ENCODE results near the gene ATN1. TPM values are rescaled to one million over a fixed set of nuclear protein-coding genes. Genes with fewer than 3 reads are reported as not detected.
A peak's percentile ranks its signal among the peaks of the same experiment; 100 is the strongest.

Gene ATN1
- total RNA-seq, 6 experiments from 2014 or later, result 9.2 to 24.1 (median 16.8) TPM

GRCh38 chr12:6953442-6954315, 25.9 kb downstream of the ATN1 start:
- TF ChIP-seq CTCF (IDR thresholded peaks at IDR 0.05) (no peak), POLR2A (IDR thresholded peaks at IDR 0.05) (peak; percentile 57)
- intact Hi-C loops (cut with DNase I), result loop anchor here in 1 of 2 donors (10.0 kb wide), 1 partner anchor 141 kb away; the partner anchor contains the start of gene C1R
- H3K36me3 ChIP-seq, result no peaks in the 10 kb centered on the region
- H3K27ac ChIP-seq, result peak overlapping the region; percentile 15 to 80 (median 77)
- H3K4me1 ChIP-seq, result no peaks in the 10 kb centered on the region
- 52% methylated on average over 12 of the region's 24 CpGs for WGBS (ENCODE audit: insufficient coverage, low coverage, low lambda C conversion rate, missing lambda C conversion rate)
- peak; percentile 61 to 77 (median 63) for DNase-seq
- no peaks in the 10 kb centered on the region for H3K27me3 ChIP-seq
- ATAC-seq, result peak; percentile 36 to 67 (median 46)
- no peaks in the 10 kb centered on the region for H3K9me3 ChIP-seq
- peak overlapping the region; percentile 27 to 48 (median 31) for H3K4me3 ChIP-seq

GRCh38 chr12:6954316-6955107, 26.8 kb downstream of the ATN1 start:
- no peaks in the 10 kb centered on the region for H3K36me3 ChIP-seq
- peak overlapping the region in 2 of 3 donors; percentile 12 to 77 for H3K27ac ChIP-seq
- no peak overlapping the region for H3K4me3 ChIP-seq
- no peaks in the 10 kb centered on the region for H3K4me1 ChIP-seq
- H3K27me3 ChIP-seq, result no peaks in the 10 kb centered on the region
- DNase-seq (peak in 1 of 3 donors; percentile 51), ATAC-seq (no peak)
- TF ChIP-seq POLR2A (IDR thresholded peaks at IDR 0.05), result no peak
- no peaks in the 10 kb centered on the region for H3K9me3 ChIP-seq
- intact Hi-C loops (cut with DNase I), result loop anchor here in 1 of 2 donors (10.0 kb wide), 1 partner anchor 140 kb away; the partner anchor contains the start of gene C1R
- 81% methylated on average over 9 of the region's 21 CpGs for WGBS (ENCODE audit: insufficient coverage, low coverage, low lambda C conversion rate, missing lambda C conversion rate)

GRCh38 chr12:6955108-6956020, 27.6 kb downstream of the ATN1 start:
- intact Hi-C loops (cut with DNase I), result loop anchor here in 1 of 2 donors (10.0 kb wide), 1 partner anchor 139 kb away; the partner anchor contains the start of gene C1R
- TF ChIP-seq POLR2A (IDR thresholded peaks at IDR 0.05) (no peak), CTCF (IDR thresholded peaks at IDR 0.05) (no peak)
- Histone ChIP-seq H3K9me3 (no peaks in the 10 kb centered on the region), H3K27ac (no peak overlapping the region), H3K36me3 (no peaks in the 10 kb centered on the region), H3K4me1 (no peaks in the 10 kb centered on the region), H3K27me3 (no peaks in the 10 kb centered on the region), H3K4me3 (no peak overlapping the region)
- WGBS (ENCODE audit: insufficient coverage, low coverage, low lambda C conversion rate, missing lambda C conversion rate), result 65% methylated on average over 4 of the region's 22 CpGs
- no peak for ATAC-seq
- peak in 1 of 3 donors; percentile 34 for DNase-seq

- Histone ChIP-seq H3K9me3 (no peaks in the 10 kb centered on the region), H3K27ac (no peak overlapping the region), H3K4me1 (no peaks in the 10 kb centered on the region), H3K27me3 (no peaks in the 10 kb centered on the region), H3K36me3 (no peaks in the 10 kb centered on the region), H3K4me3 (no peak overlapping the region)
- DNase-seq (peak in 1 of 3 donors; percentile 50), ATAC-seq (no peak)
- 80% methylated on average over 10 of the region's 28 CpGs for WGBS (ENCODE audit: insufficient coverage, low coverage, low lambda C conversion rate, missing lambda C conversion rate)
- intact Hi-C loops (cut with DNase I), result loop anchor here in 1 of 2 donors (10.0 kb wide), 1 partner anchor 139 kb away; the partner anchor contains the start of gene C1R
- TF ChIP-seq POLR2A (IDR thresholded peaks at IDR 0.05) (no peak), CTCF (IDR thresholded peaks at IDR 0.05) (no peak)
Measured at GRCh38 chr12:6956021-6956727, 28.4 kb downstream of the ATN1 start.
